HG02571 (cell line): Measurements from ENCODE around the gene GPC2.
"Not testable (repeated sequence)": the region's sequence is repeated elsewhere in the genome, so short reads cannot be mapped to it uniquely, and the experiment has no call there.

Experiments used
- ATAC-seq: cut with Tn5 transposase; IDR thresholded peaks from one replicate; pipeline ENCODE4 v1.9.1; 2021; ENCODE audit warnings: mild to moderate bottlenecking, moderate library complexity; ENCODE audit not compliant: unreplicated experiment

GPC2 gene

GRCh38 chr7:100208911-100209408, 31.8 kb upstream of the GPC2 start:
- peak; percentile 38 for ATAC-seq

GRCh38 chr7:100204454-100204853, 27.3 kb upstream of the GPC2 start:
- no peak for ATAC-seq

GRCh38 chr7:100200693-100201092, 23.5 kb upstream of the GPC2 start:
- no peak for ATAC-seq

GRCh38 chr7:100198266-100198665, 21.1 kb upstream of the GPC2 start:
- no peak for ATAC-seq

GRCh38 chr7:100195901-100196322, 18.7 kb upstream of the GPC2 start:
- not testable (repeated sequence) for ATAC-seq

- no peak for ATAC-seq
These were observed 18.0 kb upstream of the GPC2 start for GRCh38 chr7:100195222-100195621.

GRCh38 chr7:100192969-100193368, 15.8 kb upstream of the GPC2 start:
- no peak for ATAC-seq

- not testable (repeated sequence) for ATAC-seq
These were observed 15.2 kb upstream of the GPC2 start for GRCh38 chr7:100192281-100192862.

- no peak for ATAC-seq
These were observed 14.6 kb upstream of the GPC2 start for GRCh38 chr7:100191775-100192174.

- no peak for ATAC-seq
These were observed 13.0 kb upstream of the GPC2 start for GRCh38 chr7:100190048-100190711.

- ATAC-seq: no peak
These were observed 11.9 kb upstream of the GPC2 start for GRCh38 chr7:100189061-100189460.

- no peak for ATAC-seq
These were observed 8.5 kb upstream of the GPC2 start for GRCh38 chr7:100185726-100186125.

- ATAC-seq: not testable (repeated sequence)
These were observed 5.9 kb upstream of the GPC2 start for GRCh38 chr7:100183090-100183489.

- not testable (repeated sequence) for ATAC-seq
These were observed 5.4 kb upstream of the GPC2 start for GRCh38 chr7:100182616-100183015.

- not testable (repeated sequence) for ATAC-seq
These were observed 2.9 kb upstream of the GPC2 start for GRCh38 chr7:100180084-100180483.

GRCh38 chr7:100176096-100177044, 811 bp downstream of the GPC2 start:
- no peak for ATAC-seq

- ATAC-seq: no peak
These were observed 1.8 kb downstream of the GPC2 start for GRCh38 chr7:100175296-100175935.

GRCh38 chr7:100174582-100174981, 2.6 kb downstream of the GPC2 start:
- ATAC-seq: no peak

GRCh38 chr7:100173806-100174495, 3.2 kb downstream of the GPC2 start:
- no peak for ATAC-seq

GRCh38 chr7:100171840-100172239, 5.3 kb downstream of the GPC2 start:
- ATAC-seq: no peak
